ENCODE results near the gene GSC.
"Not testable (repeated sequence)": the region's sequence is repeated elsewhere in the genome, so short reads cannot be mapped to it uniquely, and the experiment has no call there.

Gene GSC

DNA sequence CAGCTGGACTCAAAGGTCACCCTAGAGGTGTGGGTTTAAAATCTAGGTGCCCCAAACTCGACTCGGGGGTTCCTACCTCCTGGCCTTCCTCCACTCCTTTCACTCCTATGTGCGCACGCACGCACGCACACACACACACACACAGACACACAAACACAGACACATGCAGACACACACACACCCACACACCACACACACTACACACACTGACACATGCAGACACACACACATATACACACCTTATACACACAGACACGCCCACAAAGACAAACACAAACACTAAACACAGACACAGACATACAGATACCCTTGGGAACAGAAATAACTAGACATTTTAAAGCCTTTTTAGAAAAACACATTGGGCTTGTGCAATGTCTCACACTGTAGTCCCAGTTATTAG, 31.8 kb downstream of the GSC start:
- DNase-seq: no peak

DNA sequence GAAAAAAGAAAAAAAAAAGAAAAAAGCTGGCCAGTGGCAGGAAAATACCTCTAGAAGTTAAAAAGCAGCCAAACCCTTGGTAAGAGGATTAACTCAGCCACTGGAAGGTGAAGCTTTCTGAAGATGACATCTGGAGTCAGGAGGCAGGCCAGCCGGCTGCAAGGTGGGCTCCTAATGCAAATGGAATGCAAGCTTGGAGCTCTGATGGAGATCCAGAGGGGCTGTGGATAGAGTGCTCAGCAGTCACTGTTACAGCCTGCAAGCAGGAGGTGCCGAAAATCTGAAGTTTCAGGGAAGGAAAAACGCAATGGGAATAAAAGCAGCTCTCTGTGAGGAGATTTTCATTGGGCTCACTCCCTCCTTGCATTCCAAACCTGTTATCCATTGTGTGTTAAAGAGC, 41.0 kb downstream of the GSC start:
- no peak for DNase-seq

DNA sequence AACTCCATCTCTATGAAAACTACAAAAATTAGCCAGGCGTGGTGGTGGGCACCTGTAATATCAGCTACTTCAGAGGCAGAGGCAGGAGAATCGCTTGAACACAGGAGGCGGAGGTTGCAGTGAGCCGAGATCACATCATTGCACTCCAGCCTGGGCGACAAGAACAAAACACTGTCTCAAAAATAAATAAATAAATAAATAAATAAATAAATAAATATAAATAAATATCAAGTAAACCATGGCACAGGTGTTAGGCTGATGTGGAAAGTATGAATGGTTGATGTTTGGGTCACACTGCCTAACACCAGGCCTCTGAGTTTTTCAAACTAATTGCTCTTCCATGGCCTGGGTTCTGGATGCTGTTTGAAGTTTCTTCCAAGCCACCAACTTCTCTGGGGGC, 41.5 kb downstream of the GSC start:
- not testable (repeated sequence) for DNase-seq

DNA sequence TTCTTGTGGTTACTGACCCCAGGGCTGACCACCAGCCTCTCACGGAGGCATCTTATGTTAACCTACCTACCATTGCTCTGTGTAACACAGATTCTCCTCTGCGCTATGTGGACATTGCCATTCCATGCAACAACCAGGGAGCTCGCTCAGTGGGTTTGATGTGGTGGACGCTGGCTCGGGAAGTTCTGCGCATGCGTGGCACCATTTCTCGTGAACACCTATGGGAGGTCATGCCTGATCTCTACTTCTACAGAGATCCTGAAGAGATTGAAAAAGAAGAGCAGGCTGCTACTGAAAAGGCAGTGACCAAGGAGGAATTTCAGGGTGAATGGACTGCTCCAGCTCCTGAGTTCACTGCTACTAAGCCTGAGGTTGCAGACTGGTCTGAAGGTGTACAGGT, 43.3 kb downstream of the GSC start:
- DNase-seq: not testable (repeated sequence)

DNA sequence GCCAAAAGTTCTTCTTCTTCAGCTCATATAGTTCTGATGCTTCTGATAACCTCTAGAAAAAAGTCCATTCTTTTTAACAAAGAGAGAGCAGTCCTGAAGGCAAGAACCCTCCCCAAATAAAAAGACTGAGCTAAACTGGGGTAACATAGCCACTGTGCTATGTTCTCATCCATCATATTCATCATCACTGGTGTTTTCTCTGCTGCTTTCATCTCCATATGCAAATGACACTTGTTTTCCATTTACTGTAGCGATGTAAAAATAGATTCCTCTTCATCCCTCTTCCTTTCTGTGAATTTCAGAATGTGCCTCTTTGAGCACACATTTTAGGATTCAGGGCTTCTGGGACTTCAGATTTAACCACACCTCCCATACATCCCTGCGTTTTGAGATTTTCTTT, 44.9 kb downstream of the GSC start:
- no peak for DNase-seq

DNA sequence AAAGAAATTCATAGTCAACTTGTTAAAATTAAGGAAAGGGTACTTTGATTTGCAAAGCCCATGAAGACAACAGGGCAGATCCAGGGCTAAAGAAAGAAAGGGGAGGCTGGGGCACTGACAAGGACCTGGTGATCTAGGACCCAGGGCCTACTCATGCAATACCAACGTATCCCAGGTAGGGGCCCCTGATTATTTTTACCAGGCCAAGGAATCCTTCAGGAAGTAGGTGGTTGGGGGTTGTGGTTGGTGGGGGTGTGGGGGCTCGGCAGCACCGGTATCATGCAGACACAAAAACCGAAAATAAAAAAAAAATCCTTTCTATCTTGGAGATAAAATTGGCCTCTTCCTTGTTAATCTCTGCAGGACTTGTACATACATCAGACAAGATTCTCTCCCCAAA, 47.5 kb downstream of the GSC start:
- no peak for DNase-seq

Data from EL (cell line).